Hepatocyte (in vitro differentiated cells): ENCODE data around the gene TOB2. TPM values are rescaled to one million over a fixed set of nuclear protein-coding genes. Genes with fewer than 3 reads are reported as not detected.

Experiments
- DNase-seq: peaks from one replicate; pipeline ENCODE4 v3.0.0-alpha.2; 2016; ENCODE audit warnings: low spot score
- H2AFZ ChIP-seq: fragments of 200-600 bp; sonication (generic); 2 replicates; pipeline ENCODE4 v1.6.0; 2016; ENCODE audit warnings: antibody characterized with exemption, mild to moderate bottlenecking
- H3K27ac ChIP-seq: fragments of 200-600 bp; sonication (generic); 2 replicates; pipeline ENCODE4 v1.5.1; 2016; ENCODE audit warnings: mild to moderate bottlenecking
- H3K27me3 ChIP-seq: fragments of 200-600 bp; sonication (generic); 2 replicates; pipeline ENCODE4 v1.6.1; 2016
- H3K36me3 ChIP-seq: fragments of 200-600 bp; sonication (generic); replicated peaks from 2 replicates; pipeline ENCODE4 v1.5.1; 2016; ENCODE audit warnings: low read depth; ENCODE audit not compliant: insufficient read depth
- H3K4me1 ChIP-seq: fragments of 200-600 bp; sonication (generic); 2 replicates; pipeline ENCODE4 v1.5.1; 2016; ENCODE audit warnings: mild to moderate bottlenecking, moderate library complexity; ENCODE audit not compliant: insufficient read depth
- H3K4me2 ChIP-seq: fragments of 200-600 bp; sonication (generic); 2 replicates; pipeline ENCODE4 v1.6.0; 2016
- H3K4me3 ChIP-seq: fragments of 200-600 bp; sonication (generic); 2 replicates; pipeline ENCODE4 v1.5.1; 2016; ENCODE audit warnings: mild to moderate bottlenecking
- H3K79me2 ChIP-seq: fragments of 200-600 bp; sonication (generic); 2 replicates; pipeline ENCODE4 v1.6.0; 2017; ENCODE audit warnings: mild to moderate bottlenecking
- H3K9me2 ChIP-seq: fragments of 200-600 bp; sonication (generic); replicated peaks from 2 replicates; pipeline ENCODE4 v1.6.0; 2017; ENCODE audit warnings: mild to moderate bottlenecking; ENCODE audit not compliant: insufficient read depth
- H3K9me3 ChIP-seq: fragments of 200-600 bp; sonication (generic); 2 replicates; pipeline ENCODE4 v1.5.1; 2016; ENCODE audit warnings: low read depth, mild to moderate bottlenecking
- H4K20me1 ChIP-seq: fragments of 200-600 bp; sonication (generic); 2 replicates; pipeline ENCODE4 v1.6.0; 2016; ENCODE audit warnings: mild to moderate bottlenecking; ENCODE audit not compliant: insufficient read depth, poor library complexity, severe bottlenecking
- CTCF ChIP-seq: fragments of 200-600 bp; sonication (generic); IDR thresholded peaks from 2 replicates; pipeline ENCODE4 v1.5.1; 2016; ENCODE audit warnings: antibody characterized with exemption, mild to moderate bottlenecking; ENCODE audit not compliant: poor library complexity
- EZH2 ChIP-seq: fragments of 200-600 bp; sonication (generic); IDR thresholded peaks from 2 replicates; pipeline ENCODE4 v1.6.1; 2016; ENCODE audit warnings: antibody characterized with exemption, mild to moderate bottlenecking, borderline replicate concordance
- EZH2phosphoT487 ChIP-seq: fragments of 200-600 bp; sonication (generic); IDR thresholded peaks from one replicate; pipeline ENCODE4 v1.6.1; 2018; ENCODE audit warnings: antibody characterized with exemption, mild to moderate bottlenecking, low read depth, moderate library complexity; ENCODE audit not compliant: unreplicated experiment, severe bottlenecking
- WGBS: methylation state at CpG from one replicate; pipeline ENCODE4 v1.1.6; 2016; ENCODE audit warnings: low lambda C conversion rate; ENCODE audit errors: missing lambda C conversion rate; 5-methylcytosine and 5-hydroxymethylcytosine counted together
- polyA plus RNA-seq: library from polyadenylated mRNA; unstranded; fragments of >200 nt; fragmentation: Nextera tagmentation; extraction: Ambion mirVana; gene quantifications from 2 replicates; pipeline ENCODE4 v1.2.1, GENCODE V29; 2016
- total RNA-seq: library from RNA; depleted of rRNA; stranded (reverse); fragments of >200 nt; gene quantifications from 2 replicates; pipeline ENCODE4 v1.2.3, GENCODE V29; 2014

Gene TOB2
- total and polyA plus RNA-seq, 2 experiments from 2014 or later = 37.8 to 38.5 TPM

GRCh38 chr22:41425660-41426365 is 20.8 kb downstream of the TOB2 start:
- H3K4me1 ChIP-seq = no peaks in the 10 kb centered on the region
- H3K9me2 ChIP-seq = no peaks in the 10 kb centered on the region
- no peak overlapping the region for H2AFZ ChIP-seq
- no peaks in the 10 kb centered on the region for H4K20me1 ChIP-seq
- no peak overlapping the region for H3K4me2 ChIP-seq
- H3K79me2 ChIP-seq = no peaks in the 10 kb centered on the region
- H3K27ac ChIP-seq = no peak overlapping the region
- no peaks in the 10 kb centered on the region for H3K36me3 ChIP-seq
- TF ChIP-seq CTCF = no peak
- TF ChIP-seq EZH2phosphoT487 = no peak
- TF ChIP-seq EZH2 = no peak
- H3K27me3 ChIP-seq = no peaks in the 10 kb centered on the region
- H3K4me3 ChIP-seq = no peak overlapping the region
- WGBS = 60% methylated on average over 9 of the region's 9 CpGs
- H3K9me3 ChIP-seq = no peaks in the 10 kb centered on the region
- no peak for DNase-seq

- Histone ChIP-seq H3K9me3 (no peaks in the 10 kb centered on the region), H3K4me2 (no peak overlapping the region), H3K79me2 (peaks cover 22% of the 10 kb centered on the region), H2AFZ (no peak overlapping the region), H4K20me1 (no peaks in the 10 kb centered on the region), H3K27ac (no peak overlapping the region), H3K27me3 (no peaks in the 10 kb centered on the region), H3K4me3 (no peak overlapping the region), H3K36me3 (no peaks in the 10 kb centered on the region), H3K4me1 (peaks cover 9% of the 10 kb centered on the region), H3K9me2 (no peaks in the 10 kb centered on the region)
- 95% methylated on average over 9 of the region's 9 CpGs for WGBS
- DNase-seq = no peak
- no peak for TF ChIP-seq EZH2phosphoT487
- no peak for TF ChIP-seq EZH2
- TF ChIP-seq CTCF = no peak
Observed at GRCh38 chr22:41418717-41419116, 27.9 kb downstream of the TOB2 start.

DNA sequence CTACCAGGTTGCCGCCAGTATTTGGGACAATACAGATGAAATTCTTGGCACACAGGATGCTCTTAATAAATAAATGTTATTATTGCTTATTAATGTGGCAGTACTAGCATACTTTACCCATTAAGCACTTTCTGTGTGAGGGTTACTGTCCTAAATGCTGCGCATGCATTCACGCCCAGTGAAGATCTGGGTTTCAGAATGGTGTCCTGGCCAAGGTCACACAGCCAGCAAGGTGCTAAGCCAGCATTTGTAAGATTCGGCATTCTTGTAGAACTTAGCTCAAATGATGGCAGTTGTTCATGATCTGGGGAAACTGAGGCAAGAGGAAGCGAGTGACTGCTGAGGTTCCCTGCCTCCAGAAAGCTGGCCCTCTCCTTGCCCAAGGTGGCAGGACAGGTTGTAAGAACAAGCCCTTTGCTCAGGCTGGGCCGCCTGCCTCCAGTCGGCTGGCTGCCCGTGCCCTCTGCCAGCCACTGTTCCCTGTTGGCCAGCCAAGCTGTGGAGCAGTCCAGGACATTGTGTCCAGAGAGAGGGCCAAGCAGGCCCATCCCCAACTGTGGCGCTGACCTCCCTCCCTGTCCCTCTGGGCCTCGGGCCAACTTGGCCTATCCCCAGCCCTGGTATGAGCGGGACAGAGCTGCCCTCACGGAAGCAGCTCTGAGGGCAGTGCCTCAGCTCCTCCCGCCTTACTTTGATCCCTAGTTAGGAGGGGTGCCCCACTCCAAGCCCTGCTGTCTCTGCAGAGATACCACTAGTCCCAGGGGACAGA is 28.8 kb downstream of the TOB2 start:
- no peaks in the 10 kb centered on the region for H3K27me3 ChIP-seq
- DNase-seq = no peak
- H3K79me2 ChIP-seq = peaks cover 25% of the 10 kb centered on the region
- no peak overlapping the region for H3K4me3 ChIP-seq
- no peaks in the 10 kb centered on the region for H3K36me3 ChIP-seq
- WGBS = 93% methylated on average over 12 of the region's 13 CpGs
- no peak overlapping the region for H2AFZ ChIP-seq
- no peak overlapping the region for H3K27ac ChIP-seq
- no peaks in the 10 kb centered on the region for H3K9me2 ChIP-seq
- H3K4me1 ChIP-seq = peaks cover 11% of the 10 kb centered on the region
- no peaks in the 10 kb centered on the region for H4K20me1 ChIP-seq
- no peaks in the 10 kb centered on the region for H3K9me3 ChIP-seq
- no peak for TF ChIP-seq CTCF
- no peak for TF ChIP-seq EZH2phosphoT487
- TF ChIP-seq EZH2 = no peak
- no peak overlapping the region for H3K4me2 ChIP-seq
